Measurements from ENCODE around the gene ARRDC2. TPM values are rescaled to one million over a fixed set of nuclear protein-coding genes. Genes with fewer than 3 reads are reported as not detected.

The ARRDC2 gene
- total RNA-seq, 1 experiment from 2014 or later, result 15.5 TPM

GRCh38 chr19:17965370-17966128, 42.4 kb upstream of the ARRDC2 start:
- Histone ChIP-seq H3K4me3 (no peak overlapping the region), H3K9me3 (ENCODE audit: insufficient read depth, low read depth) (no peaks in the 10 kb centered on the region), H3K27me3 (ENCODE audit: insufficient read depth, low read depth) (peaks cover 16% of the 10 kb centered on the region; the same call in 1 of the 2 replicates), H3K9me2 (ENCODE audit: insufficient read depth) (no peaks in the 10 kb centered on the region), H4K20me1 (ENCODE audit: insufficient read depth) (no peaks in the 10 kb centered on the region), H3F3A (ENCODE audit: insufficient read depth, low read depth) (no peaks in the 10 kb centered on the region), H2AFZ (no peak overlapping the region), H3K4me2 (no peak overlapping the region), H3K4me1 (replicated peaks; ENCODE audit: insufficient read depth) (no peaks in the 10 kb centered on the region), H3K79me2 (ENCODE audit: low read depth) (no peaks in the 10 kb centered on the region), H3K36me3 (ENCODE audit: low read depth) (no peaks in the 10 kb centered on the region), H3K27ac (no peak overlapping the region)
- ChIA-PET CTCF (interaction anchor here (0.5 kb wide), 1 partner anchor 10 kb away, joined by 10 read pairs; no protein-coding TSS in a partner anchor), POLR2A (ENCODE audit: unreplicated experiment) (interaction anchor here (0.6 kb wide), 1 partner anchor 147 kb away, joined by 7 read pairs; no protein-coding TSS in a partner anchor)
- no TSS peak for BruUV-seq (replicated peaks)
- DNase-seq, result no peak
- intact Hi-C loops (cut with micrococcal nuclease; ENCODE audit: unreplicated experiment), result no loop called here
- TF ChIP-seq CTCF (conservative IDR thresholded peaks at IDR 0.05) (no peak), EZH2 (IDR thresholded peaks at IDR 0.05; ENCODE audit: low read depth) (no peak)

- intact Hi-C loops (cut with micrococcal nuclease; ENCODE audit: unreplicated experiment), result no loop called here
- ChIA-PET POLR2A (ENCODE audit: unreplicated experiment) (interaction anchor here (0.6 kb wide), 1 partner anchor 147 kb away, joined by 7 read pairs; no protein-coding TSS in a partner anchor), CTCF (interaction anchor here (0.5 kb wide), 1 partner anchor 11 kb away, joined by 10 read pairs; no protein-coding TSS in a partner anchor)
Observed at GRCh38 chr19:17966129-17966483, 41.9 kb upstream of the ARRDC2 start.

More at GRCh38 chr19:17966129-17966483, 41.9 kb upstream of the ARRDC2 start:
- Histone ChIP-seq H2AFZ (no peak overlapping the region), H3K27ac (no peak overlapping the region), H3F3A (ENCODE audit: insufficient read depth, low read depth) (no peaks in the 10 kb centered on the region), H3K9me3 (ENCODE audit: insufficient read depth, low read depth) (no peaks in the 10 kb centered on the region), H3K9me2 (ENCODE audit: insufficient read depth) (no peaks in the 10 kb centered on the region), H4K20me1 (ENCODE audit: insufficient read depth) (no peaks in the 10 kb centered on the region), H3K4me2 (no peak overlapping the region), H3K36me3 (ENCODE audit: low read depth) (no peaks in the 10 kb centered on the region), H3K79me2 (ENCODE audit: low read depth) (no peaks in the 10 kb centered on the region), H3K4me1 (replicated peaks; ENCODE audit: insufficient read depth) (no peaks in the 10 kb centered on the region), H3K27me3 (ENCODE audit: insufficient read depth, low read depth) (peaks cover 16% of the 10 kb centered on the region; the same call in 1 of the 2 replicates), H3K4me3 (no peak overlapping the region)
- no TSS peak for BruUV-seq (replicated peaks)
- no peak for DNase-seq
- TF ChIP-seq CTCF (conservative IDR thresholded peaks at IDR 0.05), result no peak
- no peak for TF ChIP-seq EZH2 (IDR thresholded peaks at IDR 0.05; ENCODE audit: low read depth)

Measured in PC-9 (cell line).